GM18519 (cell line): ENCODE data around the gene SLC43A2.
"Not testable (repeated sequence)": the region's sequence is repeated elsewhere in the genome, so short reads cannot be mapped to it uniquely, and the experiment has no call there.

Experiments
- ATAC-seq: cut with Tn5 transposase; IDR thresholded peaks from one replicate; pipeline ENCODE4 v1.9.1; 2021; ENCODE audit warnings: mild to moderate bottlenecking, moderate library complexity; ENCODE audit not compliant: unreplicated experiment, low FRiP score

The SLC43A2 gene

GRCh38 chr17:1627982-1628855 is at the start of gene SLC43A2:
TSS of gene SLC43A2 (minus strand) at chr17:1628834. CDS start at chr17:1627874, 960 bp downstream.
- peak; percentile 36 for ATAC-seq

GRCh38 chr17:1676401-1676800 is 47.8 kb upstream of the SLC43A2 start:
- no peak for ATAC-seq

- ATAC-seq, result no peak
Observed at GRCh38 chr17:1673041-1673785, 44.6 kb upstream of the SLC43A2 start.

GRCh38 chr17:1663934-1664333 is 35.3 kb upstream of the SLC43A2 start:
- not testable (repeated sequence) for ATAC-seq

GRCh38 chr17:1661045-1661444 is 32.4 kb upstream of the SLC43A2 start:
- ATAC-seq, result no peak

- ATAC-seq, result no peak
Observed at GRCh38 chr17:1658100-1658499, 29.5 kb upstream of the SLC43A2 start.

GRCh38 chr17:1653735-1654134 is 25.1 kb upstream of the SLC43A2 start:
- ATAC-seq, result no peak

GRCh38 chr17:1652794-1653193 is 24.2 kb upstream of the SLC43A2 start:
- not testable (repeated sequence) for ATAC-seq

- ATAC-seq, result no peak
Observed at GRCh38 chr17:1651559-1651844, 22.9 kb upstream of the SLC43A2 start.

GRCh38 chr17:1650731-1651558 is 22.3 kb upstream of the SLC43A2 start:
- ATAC-seq, result no peak

- ATAC-seq, result no peak
Observed at GRCh38 chr17:1649844-1650501, 21.3 kb upstream of the SLC43A2 start, which contains the start of gene RILP. TSS of gene RILP (minus strand) at chr17:1649866. CDS start at chr17:1649804, 62 bp downstream.

- peak; percentile 43 for ATAC-seq
Observed at GRCh38 chr17:1648963-1649843, 20.6 kb upstream of the SLC43A2 start.

- peak; percentile 41 for ATAC-seq
Observed at GRCh38 chr17:1648173-1648962, 19.7 kb upstream of the SLC43A2 start.

- ATAC-seq, result no peak
Observed at GRCh38 chr17:1647802-1648171, 19.2 kb upstream of the SLC43A2 start.

- ATAC-seq, result no peak
Observed at GRCh38 chr17:1646199-1646875, 17.7 kb upstream of the SLC43A2 start.

- ATAC-seq, result no peak
Observed at GRCh38 chr17:1645207-1646171, 16.9 kb upstream of the SLC43A2 start, which contains the start of gene SCARF1. TSS of gene SCARF1 (minus strand) at chr17:1645732. CDS start at chr17:1645697, 35 bp downstream.
